GM23248 (cell line): ENCODE measurements around the gene B4GALT3. TPM values are rescaled to one million over a fixed set of nuclear protein-coding genes. Genes with fewer than 3 reads are reported as not detected.

Source experiments
- DNase-seq: peaks from one replicate; pipeline ENCODE4 v3.0.0-alpha.2; 2015
- H2AFZ ChIP-seq: fragments of 200-600 bp; sonication (generic); 2 replicates; pipeline ENCODE4 v1.6.1; 2016; ENCODE audit warnings: antibody characterized with exemption
- H3F3A ChIP-seq: fragments of 200-600 bp; sonication (generic); 2 replicates; pipeline ENCODE4 v1.6.1; 2016; ENCODE audit warnings: mild to moderate bottlenecking, antibody characterized with exemption, mixed run types; ENCODE audit not compliant: insufficient read depth
- H3K27ac ChIP-seq: fragments of 200-600 bp; sonication (generic); 2 replicates; pipeline ENCODE4 v1.5.1; 2016; ENCODE audit warnings: mild to moderate bottlenecking
- H3K27me3 ChIP-seq: fragments of 200-600 bp; sonication (generic); replicated peaks from 2 replicates; pipeline ENCODE4 v1.6.1; 2016; ENCODE audit warnings: mild to moderate bottlenecking; ENCODE audit not compliant: insufficient read depth
- H3K36me3 ChIP-seq: fragments of 200-600 bp; sonication (generic); 2 replicates; pipeline ENCODE4 v1.6.1; 2016; ENCODE audit warnings: low read depth, mild to moderate bottlenecking
- H3K4me1 ChIP-seq: fragments of 200-600 bp; sonication (generic); 2 replicates; pipeline ENCODE4 v1.6.1; 2016; ENCODE audit warnings: mild to moderate bottlenecking; ENCODE audit not compliant: insufficient read depth
- H3K4me2 ChIP-seq: fragments of 200-600 bp; sonication (generic); one replicate; pipeline ENCODE4 v1.6.1; 2016; ENCODE audit warnings: mild to moderate bottlenecking; ENCODE audit not compliant: unreplicated experiment
- H3K4me3 ChIP-seq: fragments of 200-600 bp; sonication (generic); 2 replicates; pipeline ENCODE4 v1.5.1; 2016; ENCODE audit warnings: mild to moderate bottlenecking
- H3K79me2 ChIP-seq: fragments of 200-600 bp; sonication (generic); 2 replicates; pipeline ENCODE4 v1.6.1; 2016; ENCODE audit warnings: mild to moderate bottlenecking; ENCODE audit not compliant: insufficient read depth
- H3K9ac ChIP-seq: fragments of 200-600 bp; sonication (generic); 2 replicates; pipeline ENCODE4 v1.6.1; 2016; ENCODE audit warnings: mild to moderate bottlenecking
- H3K9me2 ChIP-seq: fragments of 200-600 bp; sonication (generic); 2 replicates; pipeline ENCODE4 v1.6.1; 2016; ENCODE audit warnings: mixed run types, mild to moderate bottlenecking, moderate library complexity; ENCODE audit not compliant: insufficient read depth
- H3K9me3 ChIP-seq: fragments of 200-600 bp; sonication (generic); one replicate; pipeline ENCODE4 v1.6.1; 2017; ENCODE audit warnings: low read depth
- H4K20me1 ChIP-seq: fragments of 200-600 bp; sonication (generic); 2 replicates; pipeline ENCODE4 v1.6.0; 2016; ENCODE audit not compliant: insufficient read depth
- EZH2 ChIP-seq: fragments of 200-600 bp; sonication (generic); IDR thresholded peaks from 2 replicates; pipeline ENCODE4 v1.6.1; 2018; ENCODE audit warnings: antibody characterized with exemption, mild to moderate bottlenecking; ENCODE audit not compliant: insufficient read depth, poor library complexity, severe bottlenecking
- EZH2phosphoT487 ChIP-seq: fragments of 200-600 bp; sonication (generic); IDR thresholded peaks from 2 replicates; pipeline ENCODE4 v1.6.1; 2018; ENCODE audit warnings: antibody characterized with exemption, moderate library complexity, mild to moderate bottlenecking, low read depth; ENCODE audit not compliant: insufficient read depth
- WGBS, 2 experiments: methylation state at CpG; one replicate each; pipeline ENCODE4 v1.1.6; 2015 to 2017; ENCODE audit warnings: low lambda C conversion rate in 2 of 2, low coverage in 1 of 2; ENCODE audit errors: missing lambda C conversion rate in 2 of 2; 5-methylcytosine and 5-hydroxymethylcytosine counted together
- in situ Hi-C: fragments of 300-500 bp; cut with MboI; formaldehyde crosslinking; loops from 2 replicates; pipeline ENCODE4 v1.15.0; 2020
- polyA plus RNA-seq: library from polyadenylated mRNA; unstranded; fragments of >200 nt; fragmentation: Nextera tagmentation; extraction: Ambion mirVana; gene quantifications from 2 replicates; pipeline ENCODE4 v1.2.1, GENCODE V29; 2016
- total RNA-seq: library from RNA; depleted of rRNA; stranded (reverse); fragments of >200 nt; shearing (Covaris generic); gene quantifications from 2 replicates; pipeline ENCODE4 v1.2.3, GENCODE V29; 2014

B4GALT3 gene
- total and polyA plus RNA-seq, 2 experiments from 2014 or later = 31.3 to 34.5 TPM

- Histone ChIP-seq H3K4me3 (peak overlapping the region; percentile 98), H3K9me3 (no peaks in the 10 kb centered on the region), H3K79me2 (peaks cover 86% of the 10 kb centered on the region), H3K4me1 (peaks cover 21% of the 10 kb centered on the region), H3K9ac (peak overlapping the region; percentile 91), H4K20me1 (no peaks in the 10 kb centered on the region), H3K4me2 (peak overlapping the region; percentile 86), H2AFZ (peak overlapping the region; percentile 93), H3K27ac (peak overlapping the region; percentile 88), H3K27me3 (no peaks in the 10 kb centered on the region), H3F3A (peaks cover 21% of the 10 kb centered on the region), H3K9me2 (no peaks in the 10 kb centered on the region), H3K36me3 (peaks cover 13% of the 10 kb centered on the region)
- no peak for TF ChIP-seq EZH2
- no peak for TF ChIP-seq EZH2phosphoT487
- in situ Hi-C loops = no loop called here
- peak; percentile 37 for DNase-seq
- 5 to 7% methylated on average over 11 of the region's 11 CpGs for WGBS, 2 experiments
Measured at GRCh38 chr1:161133220-161133740, 44.0 kb downstream of the B4GALT3 start.

GRCh38 chr1:161132410-161133219 lies 44.7 kb downstream of the B4GALT3 start, which contains the start of gene DEDD:
DEDD (minus strand) TSS chr1:161132667; CDS start chr1:161124462, 8,205 bp downstream.
- 0 to 2% methylated on average over 30 to 68 of the region's 68 CpGs for WGBS, 2 experiments
- peaks cover 15% of the 10 kb centered on the region for H3F3A ChIP-seq
- in situ Hi-C loops = no loop called here

GRCh38 chr1:161131523-161132409 lies 45.5 kb downstream of the B4GALT3 start:
- H3K79me2 ChIP-seq = peaks cover 92% of the 10 kb centered on the region
- peaks cover 11% of the 10 kb centered on the region for H3F3A ChIP-seq
- peak overlapping the region; percentile 88 for H3K27ac ChIP-seq
- H2AFZ ChIP-seq = peak overlapping the region; percentile 93
- peak; percentile 59 for DNase-seq
- H3K9me2 ChIP-seq = no peaks in the 10 kb centered on the region
- no peaks in the 10 kb centered on the region for H3K27me3 ChIP-seq
- H3K9me3 ChIP-seq = no peaks in the 10 kb centered on the region
- TF ChIP-seq EZH2phosphoT487 (no peak), EZH2 (no peak)
- peaks cover 26% of the 10 kb centered on the region for H3K36me3 ChIP-seq
- peaks cover 21% of the 10 kb centered on the region for H3K4me1 ChIP-seq
- no peaks in the 10 kb centered on the region for H4K20me1 ChIP-seq
- peak overlapping the region; percentile 86 for H3K4me2 ChIP-seq
- H3K4me3 ChIP-seq = peak overlapping the region; percentile 98
- in situ Hi-C loops = no loop called here
- peak overlapping the region; percentile 91 for H3K9ac ChIP-seq
- WGBS, 2 experiments = 1% methylated on average over 7 to 22 of the region's 22 CpGs

More at GRCh38 chr1:161132410-161133219, 44.7 kb downstream of the B4GALT3 start, which contains the start of gene DEDD:
- H4K20me1 ChIP-seq = no peaks in the 10 kb centered on the region
- H3K27ac ChIP-seq = peak within 1 kb of the TSS; percentile 88
- H3K9me2 ChIP-seq = no peaks in the 10 kb centered on the region
- no peak for TF ChIP-seq EZH2phosphoT487
- TF ChIP-seq EZH2 = no peak
- no peaks in the 10 kb centered on the region for H3K27me3 ChIP-seq
- peak within 1 kb of the TSS; percentile 93 for H2AFZ ChIP-seq
- H3K9me3 ChIP-seq = no peaks in the 10 kb centered on the region
- peaks cover 92% of the 10 kb centered on the region for H3K79me2 ChIP-seq
- H3K4me1 ChIP-seq = peaks cover 21% of the 10 kb centered on the region
- H3K4me2 ChIP-seq = peak within 1 kb of the TSS; percentile 86
- H3K9ac ChIP-seq = peak within 1 kb of the TSS; percentile 91
- DNase-seq = peak; percentile 97
- H3K4me3 ChIP-seq = peak within 1 kb of the TSS; percentile 98
- H3K36me3 ChIP-seq = peaks cover 18% of the 10 kb centered on the region

GRCh38 chr1:161130266-161130665 lies 47.0 kb downstream of the B4GALT3 start:
- peaks cover 21% of the 10 kb centered on the region for H3K4me1 ChIP-seq
- peaks cover 28% of the 10 kb centered on the region for H3K36me3 ChIP-seq
- H3K79me2 ChIP-seq = peaks cover 95% of the 10 kb centered on the region
- H3F3A ChIP-seq = peaks cover 12% of the 10 kb centered on the region
- no peaks in the 10 kb centered on the region for H3K27me3 ChIP-seq
- no peaks in the 10 kb centered on the region for H3K9me3 ChIP-seq
- no peak for DNase-seq
- TF ChIP-seq EZH2phosphoT487 (no peak), EZH2 (no peak)
- in situ Hi-C loops = no loop called here
- no peak overlapping the region for H2AFZ ChIP-seq
- peak overlapping the region; percentile 98; the same call in 1 of the 2 replicates for H3K4me3 ChIP-seq
- peak overlapping the region; percentile 91; the same call in 1 of the 2 replicates for H3K9ac ChIP-seq
- H4K20me1 ChIP-seq = no peaks in the 10 kb centered on the region
- 0 out of 2 replicates have a peak overlapping the region, but pooled peaks have one; percentile 88 for H3K27ac ChIP-seq
- peak overlapping the region; percentile 86 for H3K4me2 ChIP-seq
- WGBS, 2 experiments = 46 to 53% methylated on average over 1 of the region's 1 CpG
- no peaks in the 10 kb centered on the region for H3K9me2 ChIP-seq
